ENCODE data around the gene S100A9. TPM values are rescaled to one million over a fixed set of nuclear protein-coding genes. Genes with fewer than 3 reads are reported as not detected.
A peak's percentile ranks its signal among the peaks of the same experiment; 100 is the strongest.

Gene S100A9
- total and polyA plus RNA-seq, 2 of the 8 experiments (the other 6 are each of a cell fraction or from before 2014, with no cell fraction given), result not detected

DNA sequence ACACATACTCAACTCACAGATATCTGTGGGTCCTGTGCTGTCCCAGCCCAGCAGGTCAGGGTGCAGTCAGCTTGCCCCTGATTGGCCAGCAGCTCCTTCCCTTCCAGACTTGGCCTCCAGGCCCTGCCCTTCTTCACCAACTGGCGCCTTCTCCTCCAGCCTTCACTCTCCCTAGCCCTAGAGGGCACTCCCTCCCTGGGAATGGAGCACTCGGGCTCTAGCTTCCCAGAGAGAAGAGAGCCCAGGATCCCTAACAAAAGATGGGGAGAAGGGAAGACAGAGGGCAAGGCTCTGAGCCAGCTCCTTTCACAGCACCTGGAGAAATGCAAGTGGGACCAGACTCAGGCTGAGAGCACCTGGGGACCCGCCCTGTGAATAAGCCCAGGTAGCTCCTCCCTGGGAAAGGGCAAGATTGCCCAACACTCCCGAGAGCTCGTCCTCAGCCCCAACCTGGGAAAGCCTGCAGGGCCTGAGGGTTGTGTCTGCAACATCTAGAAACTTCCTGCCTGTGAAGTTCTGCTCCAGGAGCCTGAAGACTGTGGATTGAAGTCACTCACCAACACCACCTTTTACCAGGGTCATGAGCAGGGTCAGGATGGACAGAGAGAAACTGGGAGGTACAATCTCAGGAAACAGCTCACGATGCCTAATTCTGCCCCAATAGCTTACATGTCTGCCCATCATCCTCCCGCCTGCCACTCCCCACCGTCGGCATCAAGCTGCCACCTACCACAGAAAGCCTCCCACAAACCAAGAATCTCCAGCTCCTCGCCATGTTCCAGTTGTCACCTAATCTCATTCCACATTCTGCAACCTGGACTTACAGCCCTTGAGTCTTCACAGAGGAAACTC is 8.9 kb upstream of the S100A9 start, which contains the start of gene PGLYRP4 (continued):
- peak in 1 of 2 experiments; percentile 27; a peak in 2 of 4 replicates for TF ChIP-seq RAD21 (IDR thresholded peaks at IDR 0.05 in 1 of 2, conservative IDR thresholded peaks at IDR 0.05 in 1 of 2; ENCODE audit: low read depth in 2 of 2, low read length in 2 of 2)
